H1 (cell line): Measurements from ENCODE around the gene IFNGR1. TPM values are rescaled to one million over a fixed set of nuclear protein-coding genes. Genes with fewer than 3 reads are reported as not detected.

ENCODE experiments used
- CTCF ChIA-PET: fragments of 300-600 bp; sonication (Branson Sonifier 250); formaldehyde crosslinking; loops from one replicate; lab custom pipeline; 2021; ENCODE audit not compliant: partially characterized antibody; lab: Charles Lee
- POLR2A ChIA-PET: fragments of 300-600 bp; sonication (Branson Sonifier 250); formaldehyde crosslinking; loops from one replicate; lab custom pipeline; 2021; ENCODE audit warnings: inconsistent platforms; ENCODE audit not compliant: partially characterized antibody; lab: Charles Lee
- DNase-seq, 2 experiments: peaks; one replicate each; pipeline versions ENCODE4 v3.0.0 to v3.0.0-alpha.2; 2010 to 2022; ENCODE audit warnings: low spot score in 2 of 2, low read depth in 1 of 2, mixed read lengths in 1 of 2
- FAIRE-seq: peaks from 2 replicates; lab custom pipeline; 2011; peaks lifted over from hg19 to GRCh38; lab: Jason Lieb, UNC
- H2AFZ ChIP-seq: 2 replicates; pipeline ENCODE4 v1.8.1; 2012; ENCODE audit warnings: low read length, inconsistent platforms
- H2AK5ac ChIP-seq: 2 replicates; pipeline ENCODE4 v1.6.1; 2013; ENCODE audit warnings: low read depth, low read length
- H2BK120ac ChIP-seq: replicated peaks from 2 replicates; pipeline ENCODE3; 2013; ENCODE audit warnings: low read depth, low read length, inconsistent platforms
- H2BK12ac ChIP-seq: 2 replicates; pipeline ENCODE4 v1.6.1; 2013; ENCODE audit warnings: low read depth, low read length
- H2BK15ac ChIP-seq: 2 replicates; pipeline ENCODE4 v1.6.1; 2013; ENCODE audit warnings: low read length
- H2BK20ac ChIP-seq: 2 replicates; pipeline ENCODE4 v1.6.1; 2013; ENCODE audit warnings: low read length
- H2BK5ac ChIP-seq: 2 replicates; pipeline ENCODE4 v1.6.1; 2013; ENCODE audit warnings: low read depth, low read length
- H3K14ac ChIP-seq: 2 replicates; pipeline ENCODE4 v1.6.1; 2013; ENCODE audit warnings: inconsistent platforms; ENCODE audit not compliant: insufficient read length
- H3K18ac ChIP-seq: 2 replicates; pipeline ENCODE4 v1.6.1; 2013; ENCODE audit warnings: low read length; ENCODE audit errors: extremely low read depth
- H3K23ac ChIP-seq: 2 replicates; pipeline ENCODE4 v1.6.1; 2013; ENCODE audit warnings: inconsistent platforms; ENCODE audit not compliant: insufficient read length
- H3K23me2 ChIP-seq: 2 replicates; pipeline ENCODE4 v1.6.1; 2013; ENCODE audit warnings: low read depth, low read length
- H3K27ac ChIP-seq: 2 replicates; pipeline ENCODE4 v1.6.1; 2011; ENCODE audit warnings: low read depth, low read length, inconsistent platforms
- H3K27me3 ChIP-seq, 4 experiments: replicated peaks in 1 of 4; 1 replicate in 1 of 4; 2 replicates in 3 of 4; pipeline versions ENCODE4 v1.6.1 to v1.8.1; 2011 to 2013; ENCODE audit warnings: low read length in 3 of 4, mild to moderate bottlenecking in 3 of 4, inconsistent platforms in 2 of 4, mixed read lengths in 2 of 4, moderate library complexity in 1 of 4; ENCODE audit not compliant: control insufficient read depth in 3 of 4, insufficient read depth in 3 of 4; ENCODE audit errors: extremely low read depth in 1 of 4
- H3K36me3 ChIP-seq, 4 experiments: 2 replicates each; pipeline versions ENCODE4 v1.6.1 to v1.8.1; 2011 to 2013; ENCODE audit warnings: mild to moderate bottlenecking in 4 of 4, low read length in 3 of 4, moderate library complexity in 2 of 4, control low read depth in 1 of 4, inconsistent platforms in 1 of 4; ENCODE audit not compliant: insufficient read depth in 4 of 4, control insufficient read depth in 2 of 4
- H3K4ac ChIP-seq: replicated peaks from 2 replicates; pipeline ENCODE3; 2013; ENCODE audit warnings: low read length, low read depth, mixed read lengths, inconsistent platforms; ENCODE audit not compliant: insufficient read length
- H3K4me1 ChIP-seq, 4 experiments: replicated peaks in 1 of 4; 1 replicate in 1 of 4; 2 replicates in 3 of 4; pipeline versions ENCODE4 v1.6.1 to v1.8.1; 2011 to 2013; ENCODE audit warnings: low read length in 3 of 4, inconsistent platforms in 2 of 4, mixed read lengths in 1 of 4; ENCODE audit not compliant: insufficient read depth in 4 of 4, control insufficient read depth in 3 of 4
- H3K4me2 ChIP-seq, 2 experiments: 2 replicates each; pipeline versions ENCODE4 v1.6.1 to v1.8.1; 2011 to 2013; ENCODE audit warnings: low read depth in 2 of 2, low read length in 2 of 2, control low read depth in 1 of 2, inconsistent platforms in 1 of 2, mild to moderate bottlenecking in 1 of 2; ENCODE audit not compliant: insufficient read depth in 1 of 2
- H3K4me3 ChIP-seq, 4 experiments: fragments of 200-600, 300-600 bp in 1 of 4; sonication (generic), shearing (Covaris generic), sonication (Bioruptor Twin) in 1 of 4; 2 replicates each; pipeline versions ENCODE4 v1.5.1 to v1.8.1; 2011 to 2016; ENCODE audit warnings: low read length in 4 of 4, low read depth in 3 of 4, control low read depth in 2 of 4, inconsistent platforms in 2 of 4, mild to moderate bottlenecking in 2 of 4, mixed read lengths in 1 of 4, moderate library complexity in 1 of 4; ENCODE audit not compliant: insufficient read depth in 2 of 4; ENCODE audit errors: extremely low read depth in 1 of 4
- H3K56ac ChIP-seq: replicated peaks from 2 replicates; pipeline ENCODE3; 2013; ENCODE audit warnings: low read depth, mild to moderate bottlenecking, mixed read lengths, low read length, inconsistent platforms; ENCODE audit not compliant: insufficient read length
- H3K79me1 ChIP-seq: 2 replicates; pipeline ENCODE4 v1.6.1; 2013; ENCODE audit warnings: low read depth, low read length, control low read depth
- H3K79me2 ChIP-seq, 2 experiments: 2 replicates each; pipeline versions ENCODE4 v1.6.1 to v1.8.1; 2012 to 2013; ENCODE audit warnings: low read length in 2 of 2, mild to moderate bottlenecking in 2 of 2, inconsistent platforms in 1 of 2; ENCODE audit not compliant: insufficient read depth in 2 of 2, control insufficient read depth in 1 of 2
- H3K9ac ChIP-seq, 4 experiments: replicated peaks in 1 of 4; 1 replicate in 1 of 4; 2 replicates in 3 of 4; pipeline versions ENCODE4 v1.6.1 to v1.8.1; 2011 to 2013; ENCODE audit warnings: low read depth in 3 of 4, low read length in 3 of 4, control low read depth in 2 of 4, mild to moderate bottlenecking in 2 of 4, moderate library complexity in 2 of 4, inconsistent platforms in 1 of 4; ENCODE audit errors: extremely low read depth in 1 of 4
- H3K9me3 ChIP-seq, 2 experiments: 2 replicates each; pipeline versions ENCODE4 v1.6.1 to v1.8.1; 2012 to 2013; ENCODE audit warnings: mild to moderate bottlenecking in 2 of 2, moderate library complexity in 2 of 2, control low read depth in 1 of 2, inconsistent platforms in 1 of 2, low read depth in 1 of 2, low read length in 1 of 2, mixed read lengths in 1 of 2; ENCODE audit not compliant: insufficient read depth in 2 of 2
- H4K20me1 ChIP-seq, 2 experiments: replicated peaks in 1 of 2; 2 replicates each; pipeline versions ENCODE3 to v1.8.1; 2011 to 2013; ENCODE audit warnings: inconsistent platforms in 2 of 2, low read length in 2 of 2, mild to moderate bottlenecking in 1 of 2; ENCODE audit not compliant: insufficient read depth in 2 of 2, control insufficient read depth in 1 of 2
- H4K5ac ChIP-seq: 2 replicates; pipeline ENCODE4 v1.6.1; 2013; ENCODE audit warnings: low read length, low read depth, mixed read lengths, inconsistent platforms; ENCODE audit not compliant: insufficient read length
- H4K8ac ChIP-seq: 2 replicates; pipeline ENCODE4 v1.8.0; 2013; ENCODE audit warnings: mild to moderate bottlenecking, moderate library complexity, low read length, inconsistent platforms; ENCODE audit not compliant: insufficient read depth; ENCODE audit errors: extremely low read depth
- H4K91ac ChIP-seq: replicated peaks from 2 replicates; pipeline ENCODE3; 2013; ENCODE audit warnings: low read length, mixed read lengths, inconsistent platforms; ENCODE audit not compliant: insufficient read length
- CEBPB ChIP-seq: IDR thresholded peaks from 2 replicates; pipeline ENCODE4 v1.6.1; 2012; ENCODE audit warnings: low read depth, low read length
- CHD1 ChIP-seq: IDR thresholded peaks from 2 replicates; pipeline ENCODE4 v1.6.1; 2012; ENCODE audit warnings: low read depth, low read length, improper control_type of control experiment
- CTBP2 ChIP-seq: IDR thresholded peaks from 2 replicates; pipeline ENCODE4 v1.7.0; 2011; ENCODE audit warnings: borderline replicate concordance, mild to moderate bottlenecking, moderate library complexity, mixed read lengths, low read length; ENCODE audit not compliant: insufficient read depth, insufficient read length
- EP300 ChIP-seq, 2 experiments: IDR thresholded peaks; 1 replicate in 1 of 2; 2 replicates in 1 of 2; pipeline ENCODE4 v1.6.1; 2011 to 2012; ENCODE audit warnings: low read depth in 2 of 2, low read length in 2 of 2, mild to moderate bottlenecking in 2 of 2, borderline replicate concordance in 1 of 2, inconsistent platforms in 1 of 2, moderate library complexity in 1 of 2
- FOSL1 ChIP-seq: IDR thresholded peaks from 2 replicates; pipeline ENCODE4 v1.6.1; 2011; ENCODE audit warnings: mild to moderate bottlenecking, low read depth, low read length, moderate library complexity; ENCODE audit not compliant: insufficient read depth
- KDM1A ChIP-seq: fragments of 200-600, 300-600 bp; sonication (generic); IDR thresholded peaks from 2 replicates; pipeline ENCODE4 v1.7.1; 2016; ENCODE audit warnings: mild to moderate bottlenecking, low read length, borderline replicate concordance
- KDM4A ChIP-seq: IDR thresholded peaks from one replicate; pipeline ENCODE4 v1.7.1; 2012; ENCODE audit warnings: low read depth, mild to moderate bottlenecking, moderate library complexity, low read length, inconsistent platforms; ENCODE audit not compliant: severe bottlenecking
- NRF1 ChIP-seq: IDR thresholded peaks from 2 replicates; pipeline ENCODE4 v1.6.1; 2011; ENCODE audit warnings: mild to moderate bottlenecking, low read depth, low read length, improper control_type of control experiment
- PHF8 ChIP-seq: fragments of 200-600 bp; sonication (generic); conservative IDR thresholded peaks from 2 replicates; pipeline ENCODE4 v1.7.1; 2012; ENCODE audit warnings: low read depth, mild to moderate bottlenecking, inconsistent platforms, low read length, moderate library complexity
- POLR2A ChIP-seq, 2 experiments: IDR thresholded peaks; 1 replicate in 1 of 2; 2 replicates in 1 of 2; pipeline ENCODE4 v1.6.1; 2011; ENCODE audit warnings: low read depth in 2 of 2, low read length in 2 of 2, mild to moderate bottlenecking in 2 of 2; ENCODE audit errors: control extremely low read depth in 1 of 2
- RFX5 ChIP-seq: IDR thresholded peaks from 2 replicates; pipeline ENCODE4 v1.6.1; 2011; ENCODE audit warnings: low read depth, low read length, improper control_type of control experiment, borderline replicate concordance
- SAP30 ChIP-seq: fragments of 300-600 bp; sonication (generic); IDR thresholded peaks from 2 replicates; pipeline ENCODE4 v1.7.1; 2012; ENCODE audit warnings: low read length, moderate library complexity, mild to moderate bottlenecking, inconsistent platforms; ENCODE audit not compliant: insufficient read depth, insufficient replicate concordance
- SP4 ChIP-seq: IDR thresholded peaks from 2 replicates; pipeline ENCODE4 v1.6.1; 2012; ENCODE audit warnings: low read length, inconsistent platforms
- TCF12 ChIP-seq: IDR thresholded peaks from 2 replicates; pipeline ENCODE4 v1.6.1; 2011; ENCODE audit warnings: low read depth, mild to moderate bottlenecking, low read length
- YY1 ChIP-seq: IDR thresholded peaks from 2 replicates; pipeline ENCODE4 v1.6.1; 2011; ENCODE audit warnings: low read depth, mild to moderate bottlenecking, low read length
- WGBS, 2 experiments: shearing (Covaris generic) in 1 of 2; methylation state at CpG; one replicate each; pipeline versions ENCODE4 v1.1.6 to v1.1.7; 2013 to 2015; ENCODE audit warnings: low lambda C conversion rate in 2 of 2, mixed read lengths in 2 of 2, inconsistent platforms in 1 of 2, low coverage in 1 of 2, missing lambda C conversion rate in 1 of 2; ENCODE audit not compliant: insufficient replicate concordance in 2 of 2, insufficient coverage in 1 of 2, insufficient read length in 1 of 2; ENCODE audit errors: extremely low coverage in 1 of 2, missing lambda C conversion rate in 1 of 2; 5-methylcytosine and 5-hydroxymethylcytosine counted together
- polyA plus RNA-seq, 7 experiments: library from polyadenylated mRNA; depleted of rRNA in 3 of 7; stranded (reverse) in 5 of 7; unstranded in 2 of 7; fragments of >200 nt in 5 of 7; fragments of 200-250 nt in 2 of 7; gene quantifications; 1 replicate in 5 of 7; 2 replicates in 1 of 7; 4 replicates in 1 of 7; pipeline versions ENCODE4 v1.2.1 to v1.2.3, GENCODE V29; 2011 to 2013; ENCODE audit warnings: missing spikeins in 2 of 7, mixed read lengths in 2 of 7
- total RNA-seq: library from RNA; stranded (reverse); fragmentation: NEBNext Ultra II Directional; extraction: Animal tissue kit (Norgen Biotek cat#: 25700); gene quantifications from 2 replicates; pipeline ENCODE4 v1.2.1, GENCODE V29; 2021

IFNGR1 gene
- total and polyA plus RNA-seq, 2 of the 8 experiments (the other 6 are each of a cell fraction or from before 2014, with no cell fraction given) = 9.7 to 20.9 TPM

- CTCF ChIA-PET = no interaction called here
- no peak for FAIRE-seq
- Histone ChIP-seq H3K18ac (no peak overlapping the region), H2AK5ac (no peak overlapping the region), H3K27ac (no peak overlapping the region), H3K79me2 (peaks cover 20 to 90% of the 10 kb centered on the region in 2 experiments), H3K14ac (no peak overlapping the region), H3K4ac (no peak overlapping the region), H3K9ac (no peak overlapping the region), H4K8ac (no peak overlapping the region), H2BK20ac (no peak overlapping the region), H2BK12ac (no peak overlapping the region), H4K20me1 (peaks cover 2 to 7% of the 10 kb centered on the region in 2 experiments), H4K5ac (no peak overlapping the region), H3K4me1 (peaks cover 5 to 8% (median 7%) of the 10 kb centered on the region in 4 experiments; a peak in 6 of 7 replicates), H2BK120ac (no peak overlapping the region), H3K79me1 (peaks cover 14% of the 10 kb centered on the region), H2AFZ (no peak overlapping the region), H3K9me3 (0 out of 4 replicates have a peak, but pooled peaks cover 2 to 3% of the 10 kb centered on the region in 2 experiments), H2BK15ac (no peak overlapping the region), H3K56ac (no peak overlapping the region), H3K27me3 (no peaks in the 10 kb centered on the region), H3K4me3 (no peak overlapping the region), H2BK5ac (no peak overlapping the region), H3K23me2 (0 out of 2 replicates have a peak, but pooled peaks cover 3% of the 10 kb centered on the region), H4K91ac (no peak overlapping the region), H3K36me3 (peaks cover 0 to 12% (median 6%) of the 10 kb centered on the region in 4 experiments; a peak in 3 of 8 replicates), H3K23ac (no peak overlapping the region), H3K4me2 (no peak overlapping the region)
- WGBS, 2 experiments = 93% methylated on average over 3 of the region's 3 CpGs; no CpG with 5 or more reads in 1 of the 2 experiments
- no peak for DNase-seq
- POLR2A ChIA-PET = no interaction called here
- TF ChIP-seq FOSL1 = no peak
- TF ChIP-seq EP300 (IDR thresholded peaks at IDR 0.05; ENCODE audit: borderline replicate concordance in 1 of 2, low read depth in 2 of 2, low read length in 2 of 2) = no peak
- TF ChIP-seq YY1 = no peak
- no peak for TF ChIP-seq CEBPB
- no peak for TF ChIP-seq POLR2A (IDR thresholded peaks at IDR 0.05; ENCODE audit: control extremely low read depth in 1 of 2, low read depth in 2 of 2, low read length in 2 of 2)
- TF ChIP-seq SP4 = no peak
- TF ChIP-seq RFX5 = no peak
- no peak for TF ChIP-seq PHF8
- TF ChIP-seq TCF12 = no peak
- TF ChIP-seq KDM4A = no peak
- no peak for TF ChIP-seq SAP30
- no peak for TF ChIP-seq CTBP2
- no peak for TF ChIP-seq CHD1
- no peak for TF ChIP-seq KDM1A
- no peak for TF ChIP-seq NRF1
These were observed 4.3 kb downstream of the IFNGR1 start for GRCh38 chr6:137214931-137215330.
